GM23248 (cell line): ENCODE data around the gene CPA2.

Source experiments
- EZH2 ChIP-seq: fragments of 200-600 bp; sonication (generic); IDR thresholded peaks from 2 replicates; pipeline ENCODE4 v1.6.1; 2018; ENCODE audit warnings: antibody characterized with exemption, mild to moderate bottlenecking; ENCODE audit not compliant: insufficient read depth, poor library complexity, severe bottlenecking
- EZH2phosphoT487 ChIP-seq: fragments of 200-600 bp; sonication (generic); IDR thresholded peaks from 2 replicates; pipeline ENCODE4 v1.6.1; 2018; ENCODE audit warnings: antibody characterized with exemption, moderate library complexity, mild to moderate bottlenecking, low read depth; ENCODE audit not compliant: insufficient read depth

DNA sequence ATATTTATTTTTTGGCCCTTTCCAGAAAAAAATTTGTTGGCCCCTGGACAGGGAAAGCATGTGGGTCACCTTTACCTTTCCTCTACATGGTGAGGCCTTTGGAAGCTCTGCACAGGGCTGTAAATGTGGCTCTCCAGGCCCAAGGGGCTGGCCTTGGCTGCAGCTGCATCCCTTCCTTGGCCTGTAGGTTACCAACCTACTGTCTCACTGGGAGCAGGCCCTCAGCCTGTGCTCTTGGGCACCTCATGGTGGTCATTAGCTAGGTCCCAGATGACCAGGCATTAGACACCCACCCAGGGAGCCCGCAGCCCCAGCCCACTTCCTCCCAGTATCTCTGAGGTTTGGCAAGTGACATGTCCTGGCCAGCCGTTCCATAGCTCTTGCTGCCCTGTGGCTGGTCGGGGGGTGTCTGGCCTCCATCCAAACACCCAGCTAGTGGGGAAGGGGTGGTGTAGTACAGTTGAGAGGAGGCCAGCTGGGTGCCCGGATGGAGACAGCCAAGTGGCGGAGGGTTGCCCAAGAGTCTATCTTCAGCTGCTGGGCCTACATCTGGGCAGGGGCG is 70.8 kb downstream of the CPA2 start:
- TF ChIP-seq EZH2phosphoT487: no peak
- TF ChIP-seq EZH2: no peak
